ENCODE data around the gene SPDYE1.
"Not testable (repeated sequence)": the region's sequence is repeated elsewhere in the genome, so short reads cannot be mapped to it uniquely, and the experiment has no call there.

DNA sequence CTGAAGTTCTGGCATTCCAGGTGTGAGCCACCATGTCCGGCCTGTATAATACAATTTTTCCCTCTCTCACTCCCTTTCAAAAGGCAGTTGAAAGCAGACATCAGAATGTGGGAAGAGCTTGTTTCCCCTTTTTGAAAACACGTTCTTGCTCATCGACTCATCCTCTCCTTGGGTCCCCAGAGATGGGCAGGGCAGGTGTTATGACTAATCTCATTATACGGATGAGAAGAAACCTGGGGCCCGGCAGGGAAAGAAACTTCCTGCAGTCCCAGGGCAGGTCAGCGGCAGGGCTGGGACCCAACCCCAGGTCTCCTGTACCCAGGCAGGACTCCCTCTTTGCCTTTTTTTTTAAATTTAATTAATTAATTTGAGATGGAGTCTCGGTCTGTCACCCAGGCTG lies 4.8 kb upstream of the SPDYE1 start:
- TF ChIP-seq, protein P1, sequence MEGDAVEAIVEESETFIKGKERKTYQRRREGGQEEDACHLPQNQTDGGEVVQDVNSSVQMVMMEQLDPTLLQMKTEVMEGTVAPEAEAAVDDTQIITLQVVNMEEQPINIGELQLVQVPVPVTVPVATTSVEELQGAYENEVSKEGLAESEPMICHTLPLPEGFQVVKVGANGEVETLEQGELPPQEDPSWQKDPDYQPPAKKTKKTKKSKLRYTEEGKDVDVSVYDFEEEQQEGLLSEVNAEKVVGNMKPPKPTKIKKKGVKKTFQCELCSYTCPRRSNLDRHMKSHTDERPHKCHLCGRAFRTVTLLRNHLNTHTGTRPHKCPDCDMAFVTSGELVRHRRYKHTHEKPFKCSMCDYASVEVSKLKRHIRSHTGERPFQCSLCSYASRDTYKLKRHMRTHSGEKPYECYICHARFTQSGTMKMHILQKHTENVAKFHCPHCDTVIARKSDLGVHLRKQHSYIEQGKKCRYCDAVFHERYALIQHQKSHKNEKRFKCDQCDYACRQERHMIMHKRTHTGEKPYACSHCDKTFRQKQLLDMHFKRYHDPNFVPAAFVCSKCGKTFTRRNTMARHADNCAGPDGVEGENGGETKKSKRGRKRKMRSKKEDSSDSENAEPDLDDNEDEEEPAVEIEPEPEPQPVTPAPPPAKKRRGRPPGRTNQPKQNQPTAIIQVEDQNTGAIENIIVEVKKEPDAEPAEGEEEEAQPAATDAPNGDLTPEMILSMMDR (IDR thresholded peaks at IDR 0.05) = not testable (repeated sequence)
- TF ChIP-seq POLR2A (IDR thresholded peaks at IDR 0.05) = not testable (repeated sequence)
